ENCODE measurements around the gene PANK4.

PANK4 gene

GRCh38 chr1:2510366-2511155 lies 15.8 kb downstream of the PANK4 start:
- Histone ChIP-seq H4K20me1 (ENCODE audit: control insufficient read depth, insufficient read depth, low read depth, low read length) (no peaks in the 10 kb centered on the region), H3K4me1 (ENCODE audit: control insufficient read depth, low read length) (no peaks in the 10 kb centered on the region), H3K9me2 (replicated peaks; ENCODE audit: control insufficient read depth, low read length) (no peaks in the 10 kb centered on the region), H3F3A (ENCODE audit: control insufficient read depth, insufficient read depth) (no peaks in the 10 kb centered on the region), H3K4me3 (ENCODE audit: low read length) (no peak overlapping the region), H3K27me3 (ENCODE audit: control insufficient read depth, low read length) (no peaks in the 10 kb centered on the region), H3K36me3 (ENCODE audit: control insufficient read depth, low read length) (peaks cover 55% of the 10 kb centered on the region), H3K79me2 (ENCODE audit: control insufficient read depth, low read length) (no peaks in the 10 kb centered on the region), H3K9me3 (ENCODE audit: control insufficient read depth, insufficient read depth, low read length) (no peaks in the 10 kb centered on the region), H3K4me2 (ENCODE audit: low read length) (no peak overlapping the region), H3K27ac (ENCODE audit: low read depth, low read length) (no peak overlapping the region)
- no peak for TF ChIP-seq CTCF (IDR thresholded peaks at IDR 0.05; ENCODE audit: low read depth, low read length, poor library complexity, severe bottlenecking)
- no peak for TF ChIP-seq EZH2phosphoT487 (IDR thresholded peaks at IDR 0.05; ENCODE audit: borderline replicate concordance, low read length)

- H3K4me2 ChIP-seq (ENCODE audit: low read length) = no peak overlapping the region
- H3K9me3 ChIP-seq (ENCODE audit: control insufficient read depth, insufficient read depth, low read length) = no peaks in the 10 kb centered on the region
- H3F3A ChIP-seq (ENCODE audit: control insufficient read depth, insufficient read depth) = no peaks in the 10 kb centered on the region
- no peaks in the 10 kb centered on the region for H3K79me2 ChIP-seq (ENCODE audit: control insufficient read depth, low read length)
- no peaks in the 10 kb centered on the region for H3K4me1 ChIP-seq (ENCODE audit: control insufficient read depth, low read length)
- no peaks in the 10 kb centered on the region for H3K9me2 ChIP-seq (replicated peaks; ENCODE audit: control insufficient read depth, low read length)
- no peak overlapping the region for H3K27ac ChIP-seq (ENCODE audit: low read depth, low read length)
- no peak overlapping the region for H3K4me3 ChIP-seq (ENCODE audit: low read length)
- H4K20me1 ChIP-seq (ENCODE audit: control insufficient read depth, insufficient read depth, low read depth, low read length) = no peaks in the 10 kb centered on the region
- H3K27me3 ChIP-seq (ENCODE audit: control insufficient read depth, low read length) = no peaks in the 10 kb centered on the region
- peaks cover 46% of the 10 kb centered on the region for H3K36me3 ChIP-seq (ENCODE audit: control insufficient read depth, low read length)
- no peak for TF ChIP-seq CTCF (IDR thresholded peaks at IDR 0.05; ENCODE audit: low read depth, low read length, poor library complexity, severe bottlenecking)
- TF ChIP-seq EZH2phosphoT487 (IDR thresholded peaks at IDR 0.05; ENCODE audit: borderline replicate concordance, low read length) = no peak
Measured at GRCh38 chr1:2509589-2509988, 16.8 kb downstream of the PANK4 start.

GRCh38 chr1:2508751-2509150 lies 17.6 kb downstream of the PANK4 start:
- no peak for TF ChIP-seq EZH2phosphoT487 (IDR thresholded peaks at IDR 0.05; ENCODE audit: borderline replicate concordance, low read length)
- TF ChIP-seq CTCF (IDR thresholded peaks at IDR 0.05; ENCODE audit: low read depth, low read length, poor library complexity, severe bottlenecking) = no peak
- Histone ChIP-seq H3K79me2 (ENCODE audit: control insufficient read depth, low read length) (no peaks in the 10 kb centered on the region), H3K36me3 (ENCODE audit: control insufficient read depth, low read length) (peaks cover 42% of the 10 kb centered on the region), H3K4me3 (ENCODE audit: low read length) (no peak overlapping the region), H3K27me3 (ENCODE audit: control insufficient read depth, low read length) (no peaks in the 10 kb centered on the region), H3K4me2 (ENCODE audit: low read length) (no peak overlapping the region), H3K4me1 (ENCODE audit: control insufficient read depth, low read length) (no peaks in the 10 kb centered on the region), H3K27ac (ENCODE audit: low read depth, low read length) (no peak overlapping the region), H4K20me1 (ENCODE audit: control insufficient read depth, insufficient read depth, low read depth, low read length) (no peaks in the 10 kb centered on the region), H3K9me2 (replicated peaks; ENCODE audit: control insufficient read depth, low read length) (no peaks in the 10 kb centered on the region), H3F3A (ENCODE audit: control insufficient read depth, insufficient read depth) (no peaks in the 10 kb centered on the region), H3K9me3 (ENCODE audit: control insufficient read depth, insufficient read depth, low read length) (no peaks in the 10 kb centered on the region)

Data from DOHH2 (cell line).